ENCODE data around the gene HBEGF.
A peak's percentile ranks its signal among the peaks of the same experiment; 100 is the strongest.

Gene HBEGF

GRCh38 chr5:140346348-140347221, at the start of gene HBEGF:
TSS of gene HBEGF (minus strand) at chr5:140346603. CDS start at chr5:140346328, 275 bp downstream.
- no peak for DNase-seq

- no peak for DNase-seq
Measured at GRCh38 chr5:140393738-140394137, 47.3 kb upstream of the HBEGF start.

- DNase-seq, result no peak
Measured at GRCh38 chr5:140391732-140392131, 45.3 kb upstream of the HBEGF start.

GRCh38 chr5:140391312-140391711, 44.9 kb upstream of the HBEGF start:
- no peak for DNase-seq

GRCh38 chr5:140388052-140388451, 41.6 kb upstream of the HBEGF start:
- no peak for DNase-seq

GRCh38 chr5:140383300-140383699, 36.9 kb upstream of the HBEGF start:
- no peak for DNase-seq

GRCh38 chr5:140382866-140383265, 36.5 kb upstream of the HBEGF start:
- DNase-seq, result no peak

- no peak for DNase-seq
Measured at GRCh38 chr5:140381972-140382371, 35.6 kb upstream of the HBEGF start.

GRCh38 chr5:140381351-140381750, 34.9 kb upstream of the HBEGF start:
- DNase-seq, result no peak

- peak; percentile 2 for DNase-seq
Measured at GRCh38 chr5:140372971-140373487, 26.6 kb upstream of the HBEGF start.

- no peak for DNase-seq
Measured at GRCh38 chr5:140371356-140372151, 25.2 kb upstream of the HBEGF start.

- no peak for DNase-seq
Measured at GRCh38 chr5:140367256-140368013, 21.0 kb upstream of the HBEGF start.

- no peak for DNase-seq
Measured at GRCh38 chr5:140366589-140367255, 20.3 kb upstream of the HBEGF start.

- no peak for DNase-seq
Measured at GRCh38 chr5:140365941-140366340, 19.5 kb upstream of the HBEGF start.

GRCh38 chr5:140365282-140365681, 18.9 kb upstream of the HBEGF start:
- DNase-seq, result no peak

- DNase-seq, result no peak
Measured at GRCh38 chr5:140364472-140364765, 18.0 kb upstream of the HBEGF start.

- DNase-seq, result no peak
Measured at GRCh38 chr5:140363631-140364471, 17.4 kb upstream of the HBEGF start.

GRCh38 chr5:140362875-140363630, 16.6 kb upstream of the HBEGF start:
- DNase-seq, result peak; percentile 29

- DNase-seq, result no peak
Measured at GRCh38 chr5:140362311-140362710, 15.9 kb upstream of the HBEGF start.

- no peak for DNase-seq
Measured at GRCh38 chr5:140361901-140362300, 15.5 kb upstream of the HBEGF start.
